ENCODE data around the gene CKAP5. TPM values are rescaled to one million over a fixed set of nuclear protein-coding genes. Genes with fewer than 3 reads are reported as not detected.

The CKAP5 gene
- total RNA-seq, 1 donor from 2014 or later, result 61.4 TPM

GRCh38 chr11:46698597-46698996, 147.5 kb downstream of the CKAP5 start:
- no peak for DNase-seq (ENCODE audit: low read depth in 2 of 2)

GRCh38 chr11:46697723-46698122, 148.4 kb downstream of the CKAP5 start:
- no peak for DNase-seq (ENCODE audit: low read depth in 2 of 2)

- DNase-seq (ENCODE audit: low read depth in 2 of 2), result no peak
These were observed 148.8 kb downstream of the CKAP5 start for GRCh38 chr11:46697303-46697702.

- DNase-seq (ENCODE audit: low read depth in 2 of 2), result no peak
These were observed 149.9 kb downstream of the CKAP5 start for GRCh38 chr11:46696212-46696558.

- DNase-seq (ENCODE audit: low read depth in 2 of 2), result no peak
These were observed 150.5 kb downstream of the CKAP5 start for GRCh38 chr11:46695345-46696211.

GRCh38 chr11:46694607-46695006, 151.5 kb downstream of the CKAP5 start:
- no peak for DNase-seq (ENCODE audit: low read depth in 2 of 2)

GRCh38 chr11:46694072-46694471, 152.0 kb downstream of the CKAP5 start:
- no peak for DNase-seq (ENCODE audit: low read depth in 2 of 2)

GRCh38 chr11:46693597-46694012, 152.5 kb downstream of the CKAP5 start:
- no peak for DNase-seq (ENCODE audit: low read depth in 2 of 2)

Other genes starting within 250 kb of the CKAP5 start
- 3.0 and 5.2 TPM in 2 replicates for gene HARBI1, start 229.1 kb downstream of the CKAP5 start, total RNA-seq
- 46.3 and 61.1 TPM in 2 replicates for gene ATG13, start 228.7 kb downstream of the CKAP5 start, total RNA-seq
- 20.4 and 32.5 TPM in 2 replicates for gene ARHGAP1, start 145.7 kb downstream of the CKAP5 start, total RNA-seq
- 2.8 and 5.1 TPM in 2 replicates for gene ZNF408, start 145.2 kb downstream of the CKAP5 start, total RNA-seq
- gene F2, start 127.1 kb downstream of the CKAP5 start, total RNA-seq, result not detected in 2 replicates
- 0.76 and 0.77 TPM in 2 replicates for gene LRP4, start 72.3 kb upstream of the CKAP5 start, total RNA-seq
- gene CSTPP1, start 90.5 kb upstream of the CKAP5 start, total RNA-seq, result 9.4 and 14.0 TPM in 2 replicates

Measured in dermis microvascular lymphatic vessel endothelial cell (primary cell).